Measurements from ENCODE around the gene ATP5PD.
"Not testable (repeated sequence)": the region's sequence is repeated elsewhere in the genome, so short reads cannot be mapped to it uniquely, and the experiment has no call there.

The ATP5PD gene

DNA sequence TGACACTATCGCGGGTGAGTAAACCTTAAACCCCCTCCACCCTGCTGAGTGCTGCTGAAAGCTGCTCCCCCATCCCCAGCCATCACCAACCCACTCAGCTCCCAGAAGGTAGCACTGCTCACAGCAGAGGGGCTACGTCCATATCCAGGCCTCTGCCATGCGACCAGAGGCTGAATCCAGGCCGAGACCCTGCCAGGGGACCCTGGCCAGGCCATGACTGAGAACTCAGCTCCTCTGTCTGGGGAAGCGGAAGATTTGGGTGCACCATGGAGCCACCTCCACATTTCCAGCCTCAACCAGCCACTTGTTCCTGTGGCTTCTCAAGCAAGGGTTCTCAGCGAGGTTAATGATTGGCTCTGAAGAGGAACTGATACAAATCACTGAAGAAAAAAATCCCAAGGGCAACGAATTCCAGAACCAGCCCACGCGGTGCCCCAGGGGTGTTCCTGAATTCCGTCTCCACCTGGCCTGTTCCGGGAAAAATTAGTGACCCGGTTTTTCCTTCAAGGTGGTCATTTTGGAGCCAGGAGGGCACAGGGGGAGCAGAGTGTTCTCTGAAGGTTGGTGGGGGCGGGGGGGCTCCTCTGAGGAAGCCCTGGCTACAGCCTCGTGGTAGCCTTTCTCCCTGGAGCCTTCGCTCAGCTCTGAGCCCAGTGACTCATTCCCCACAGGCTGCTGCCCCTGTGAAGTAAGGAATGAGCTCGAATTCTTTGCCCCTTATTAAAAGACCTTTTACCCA lies 31.7 kb upstream of the ATP5PD start:
- peak overlapping the region in 1 of 7 experiments; percentile 36 for H3K4me3 ChIP-seq
- H3K27ac ChIP-seq = peak overlapping the region in 11 of 21 experiments; percentile 7 to 81 (median 75)

DNA sequence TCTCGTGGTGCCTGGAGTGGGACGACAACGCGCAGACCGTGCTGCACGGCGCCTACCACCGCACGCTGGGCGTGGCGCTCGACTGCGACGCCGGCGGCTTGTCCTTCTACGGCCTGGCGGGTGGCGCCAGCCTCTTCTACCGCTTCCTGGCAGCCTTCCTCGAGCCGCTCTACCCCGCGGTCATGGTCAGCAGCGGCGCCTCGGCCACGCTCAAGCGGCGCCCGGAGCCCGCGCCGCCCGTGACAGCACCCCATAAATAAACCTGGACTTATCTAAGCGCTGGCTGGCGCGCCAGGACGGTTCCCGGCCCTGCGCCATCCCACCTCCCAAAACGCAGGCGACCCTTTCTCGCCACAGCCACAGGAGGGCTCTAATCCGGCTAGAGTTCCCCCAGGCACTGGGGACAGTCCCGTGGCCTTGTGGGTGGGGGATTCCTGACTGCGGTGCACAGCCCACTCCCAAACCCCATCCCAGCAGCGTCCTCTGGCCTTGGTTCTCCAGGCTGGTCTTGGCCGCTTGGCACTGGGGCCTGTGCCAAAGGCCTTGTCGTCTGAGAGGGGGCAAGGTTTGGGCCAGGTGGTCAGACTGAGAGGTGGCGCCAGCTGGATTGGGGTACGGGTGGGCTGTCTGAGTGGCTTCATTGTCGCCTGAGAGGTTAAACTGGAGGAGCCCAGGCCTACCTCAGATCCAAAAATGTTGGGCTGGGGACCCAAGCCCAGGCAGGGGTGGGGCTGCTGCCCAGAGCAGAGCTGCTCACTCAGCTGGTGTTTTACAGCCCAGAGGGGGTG lies 30.9 kb upstream of the ATP5PD start:
- peak overlapping the region; percentile 5 to 36 (median 29) for H3K4me3 ChIP-seq
- H3K27ac ChIP-seq = peak overlapping the region in 18 of 21 experiments; percentile 8 to 81 (median 60)

DNA sequence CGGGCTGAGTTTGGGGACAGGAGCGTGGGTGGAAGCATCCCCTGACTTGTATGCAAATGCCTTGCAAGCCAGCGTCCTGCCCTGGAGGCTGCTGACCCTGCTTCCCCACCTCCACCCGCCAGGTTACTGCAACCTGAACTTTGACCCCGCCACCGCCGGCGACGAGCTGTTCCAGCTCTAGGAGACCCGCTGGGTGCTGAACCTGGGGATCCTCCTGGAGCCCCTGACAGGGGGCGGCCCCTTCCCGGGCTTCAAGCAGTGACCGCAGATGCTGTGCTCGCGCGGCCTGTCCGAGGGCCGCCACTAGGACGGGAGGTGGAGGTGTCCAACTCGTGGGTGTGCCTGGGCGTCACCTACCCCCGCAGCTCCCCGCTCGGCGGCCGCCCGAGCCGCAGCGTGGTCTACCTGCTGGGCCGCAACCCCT lies 30.3 kb upstream of the ATP5PD start:
- Histone ChIP-seq H3K4me3 (peak overlapping the region; percentile 5 to 36 (median 29)), H3K27ac (peak overlapping the region in 15 of 21 experiments; percentile 8 to 81 (median 67))

DNA sequence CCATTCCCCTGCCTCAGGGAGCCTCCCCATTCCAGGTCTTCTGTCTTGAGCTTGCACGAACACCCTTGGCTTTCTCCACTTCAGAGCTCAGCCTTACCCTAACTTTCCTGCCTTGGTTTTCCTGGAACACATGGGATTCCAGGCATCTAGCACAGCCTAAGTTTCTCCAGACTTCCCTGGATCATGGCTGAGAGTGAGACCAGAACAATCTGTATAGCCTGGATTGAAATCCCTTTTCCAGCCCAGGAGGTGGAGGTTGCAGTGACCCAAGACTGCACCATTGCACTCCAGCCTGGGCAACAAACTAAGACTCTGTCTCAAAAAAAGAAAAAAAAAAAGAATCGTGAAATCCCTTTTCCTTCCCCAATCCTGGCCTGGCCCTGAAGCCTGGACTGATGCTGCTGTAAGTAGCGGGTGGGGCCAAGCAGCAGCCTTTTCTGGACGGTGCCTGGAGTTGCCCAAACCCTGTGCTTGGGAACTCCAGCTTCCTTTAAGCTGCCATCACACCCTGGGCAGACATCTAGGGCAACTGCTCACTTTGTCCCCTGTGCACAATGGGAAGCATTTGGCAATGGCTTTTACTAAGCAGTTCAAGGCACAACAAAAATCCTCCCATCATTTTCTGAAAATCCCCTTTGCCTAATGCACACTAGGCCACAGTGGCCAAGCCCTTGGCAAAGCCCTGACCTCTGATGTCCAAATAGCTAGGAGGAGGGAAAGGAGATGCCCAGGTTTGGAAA lies 29.0 kb upstream of the ATP5PD start:
- Histone ChIP-seq H3K4me3 (no peak overlapping the region), H3K27ac (no peak overlapping the region)

DNA sequence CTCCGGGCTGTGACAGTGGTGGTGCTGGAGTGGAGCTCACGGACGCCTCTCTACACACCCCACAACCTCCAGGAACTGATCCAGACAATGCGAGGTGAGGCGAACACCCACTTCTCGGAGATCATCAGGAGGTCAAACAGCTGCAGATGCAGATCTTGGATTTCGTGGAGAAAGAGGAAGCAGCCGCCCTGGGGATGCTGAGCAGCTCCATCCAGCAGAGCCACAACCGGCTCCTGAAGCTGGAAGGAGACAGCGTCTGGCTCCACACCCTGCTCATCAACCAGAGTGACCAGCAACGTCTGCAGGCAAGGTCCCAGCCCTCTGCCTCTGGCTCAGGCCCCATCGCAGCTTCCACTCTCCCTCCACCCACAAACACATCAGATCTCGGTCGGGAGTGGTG lies 27.8 kb upstream of the ATP5PD start:
- H3K4me3 ChIP-seq = no peak overlapping the region
- H3K27ac ChIP-seq = no peak overlapping the region

DNA sequence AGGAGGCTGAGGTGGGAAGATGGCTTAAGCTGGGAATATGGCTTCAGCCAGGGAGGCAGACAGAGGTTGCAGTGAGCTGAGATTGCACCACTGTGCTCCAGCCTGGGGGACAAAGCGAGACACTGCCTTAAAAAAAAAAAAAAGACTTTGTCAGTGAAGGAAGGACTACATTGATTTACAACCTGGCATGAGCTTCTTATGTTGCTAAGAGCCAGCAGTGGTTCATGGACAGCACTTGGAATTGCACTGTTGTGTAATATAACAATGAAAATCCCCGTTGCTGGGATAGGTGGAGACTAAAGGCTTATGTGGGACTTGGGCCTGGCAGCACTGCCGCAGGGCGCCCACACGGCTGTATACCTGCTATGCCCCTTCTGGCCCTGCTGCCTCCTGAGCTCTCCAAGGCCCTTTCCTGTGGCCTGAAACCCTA lies 26.9 kb upstream of the ATP5PD start:
- Histone ChIP-seq H3K27ac (peak overlapping the region in 2 of 21 experiments; percentile 4 to 24), H3K4me3 (no peak overlapping the region)

DNA sequence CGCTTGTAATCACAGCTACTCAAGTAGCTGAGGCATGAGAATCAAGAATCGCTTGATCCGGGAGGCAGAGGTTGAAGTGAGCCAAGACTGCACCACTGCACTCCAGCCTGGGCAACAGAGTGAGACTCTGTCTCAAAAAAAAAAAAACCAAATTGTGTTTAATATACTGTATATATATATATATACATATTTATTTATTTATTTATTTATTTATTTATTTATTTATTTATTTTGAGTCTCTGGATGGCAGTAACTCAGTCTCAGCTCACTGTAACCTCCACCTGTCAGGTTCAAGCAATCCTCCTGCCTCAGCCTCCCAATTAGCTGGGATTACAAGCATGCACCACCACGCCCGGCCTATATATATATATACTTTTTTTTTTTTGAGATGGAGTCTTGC lies 26.1 kb upstream of the ATP5PD start:
- H3K27ac ChIP-seq = not testable (repeated sequence)

DNA sequence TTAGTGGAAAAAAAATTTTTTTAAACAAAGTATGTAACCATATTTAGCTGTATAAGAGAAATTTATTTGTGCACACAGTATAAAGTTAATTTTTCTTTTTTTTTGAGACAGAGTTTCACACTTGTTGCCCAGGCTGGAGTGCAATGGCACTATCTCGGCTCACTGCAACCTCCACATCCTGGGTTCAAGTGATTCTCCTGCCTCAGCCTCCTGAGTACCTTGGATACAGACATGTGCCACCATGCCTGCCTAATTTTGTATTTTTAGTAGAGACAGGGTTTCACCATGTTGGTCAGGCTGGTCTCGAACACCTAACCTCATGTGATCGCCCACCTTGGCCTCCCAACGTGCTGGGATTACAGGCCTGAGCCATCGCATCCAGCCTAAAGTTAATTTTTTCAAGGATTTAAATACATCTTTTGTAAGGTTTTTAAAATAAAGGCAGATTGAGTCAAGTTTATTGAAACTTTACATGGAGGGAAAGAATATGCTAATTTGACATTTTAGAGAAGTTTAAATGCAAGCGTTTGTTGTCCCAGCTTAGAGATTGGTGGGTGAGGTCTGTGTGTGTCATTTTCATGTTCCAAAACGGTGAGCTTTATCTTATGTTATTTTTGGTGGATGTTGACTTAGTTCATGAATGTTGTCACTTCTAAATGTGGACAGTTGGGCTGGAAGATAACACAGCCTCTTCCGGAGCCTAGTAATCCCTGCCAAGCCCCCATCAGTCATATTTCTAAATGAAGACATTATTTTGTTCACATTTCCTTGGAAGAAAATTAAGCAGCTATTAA lies 24.9 kb upstream of the ATP5PD start:
- not testable (repeated sequence) for H3K27ac ChIP-seq, H3K4me3 ChIP-seq

More for the DNA sequence above, 26.1 kb upstream of the ATP5PD start:
- not testable (repeated sequence) for H3K4me3 ChIP-seq

DNA sequence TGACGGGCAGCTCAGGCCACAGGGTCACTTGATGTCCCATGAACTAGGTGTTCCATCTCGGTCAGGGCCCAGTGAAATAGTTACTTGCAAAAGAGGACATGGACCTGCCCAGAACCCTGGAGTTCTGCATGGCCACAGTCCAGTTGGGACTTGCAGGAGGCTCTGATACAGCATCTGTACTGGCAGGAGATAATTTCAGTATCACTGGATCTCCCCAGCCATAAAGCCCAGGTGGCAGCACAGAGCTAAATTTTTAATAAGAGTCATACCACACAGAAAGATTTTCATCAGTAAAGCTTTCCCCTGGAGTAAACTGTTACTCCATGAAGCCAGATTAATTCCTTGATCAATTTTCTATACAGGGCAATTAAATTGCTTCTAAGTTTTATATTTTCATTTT lies 23.0 kb upstream of the ATP5PD start:
- Histone ChIP-seq H3K27ac (no peak overlapping the region), H3K4me3 (no peak overlapping the region)

DNA sequence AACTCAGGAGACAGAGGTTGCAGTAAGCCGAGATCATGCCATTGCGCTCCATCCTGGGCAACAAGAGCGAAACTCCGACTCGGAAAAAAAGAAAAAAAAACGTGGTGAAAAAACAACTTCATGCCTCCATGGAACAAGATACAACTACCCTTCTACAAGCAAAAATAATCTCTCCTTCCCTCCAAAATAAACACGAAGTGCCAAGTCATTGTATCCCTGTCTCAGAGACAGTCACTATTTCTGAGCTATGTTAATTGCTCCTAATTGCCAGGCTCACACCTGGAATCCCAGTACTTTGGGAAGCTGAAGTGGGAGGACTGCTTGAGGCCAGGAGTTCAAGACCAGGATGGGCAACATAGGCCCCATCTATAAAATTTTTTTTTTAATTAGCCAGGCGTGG lies 22.0 kb upstream of the ATP5PD start:
- Histone ChIP-seq H3K27ac (no peak overlapping the region), H3K4me3 (no peak overlapping the region)

DNA sequence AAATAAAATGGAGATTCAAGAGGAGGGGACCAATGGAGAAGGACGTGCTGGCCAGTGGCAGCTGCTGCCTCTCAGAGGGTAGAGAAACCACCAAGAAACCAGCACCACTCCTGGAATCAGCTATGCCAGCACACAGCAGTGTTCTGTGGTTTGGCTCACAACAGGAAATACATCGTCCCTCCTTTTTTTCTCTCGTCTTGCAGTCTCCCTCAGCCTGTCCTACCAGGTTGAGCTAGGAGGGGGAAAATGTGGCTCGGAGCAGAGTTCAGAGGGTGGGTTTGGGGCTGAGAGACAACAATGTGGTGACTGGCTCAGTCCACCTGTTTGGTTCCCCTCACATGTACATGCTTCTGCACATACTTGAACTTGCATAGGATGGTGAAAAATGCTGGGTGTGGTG lies 21.1 kb upstream of the ATP5PD start:
- Histone ChIP-seq H3K4me3 (no peak overlapping the region), H3K27ac (peak overlapping the region in 3 of 21 experiments; percentile 10 to 50 (median 21))

DNA sequence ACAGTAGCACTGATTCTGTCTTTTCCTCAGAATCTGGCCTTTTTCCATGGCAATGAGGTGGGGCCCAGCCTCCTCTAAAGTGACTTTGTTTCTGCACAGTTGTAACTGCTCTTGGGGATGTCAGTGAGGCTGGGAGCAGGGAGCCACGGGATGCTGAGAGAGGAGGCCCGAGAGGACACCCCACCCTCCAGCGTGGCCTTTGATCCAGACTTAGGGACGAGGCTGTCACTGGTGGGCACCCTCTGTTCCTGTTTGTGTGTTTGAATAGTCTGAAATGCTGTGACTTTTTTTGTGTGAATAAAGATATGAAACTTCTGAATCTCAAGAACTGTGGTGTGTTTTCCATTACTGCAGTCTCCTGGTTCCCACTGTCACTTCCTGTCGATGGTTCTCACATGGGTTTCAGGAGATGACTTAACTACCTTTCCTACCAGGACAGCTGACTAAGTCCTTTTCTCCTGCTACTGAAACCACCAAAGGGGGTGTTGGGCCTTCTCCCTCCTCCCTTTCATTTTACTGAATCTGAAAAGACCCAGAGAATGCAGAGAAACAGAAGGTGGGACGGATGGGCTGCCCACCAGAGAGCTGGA lies 18.9 kb upstream of the ATP5PD start:
- Histone ChIP-seq H3K4me3 (no peak overlapping the region), H3K27ac (peak overlapping the region in 2 of 21 experiments; percentile 12 to 38)

DNA sequence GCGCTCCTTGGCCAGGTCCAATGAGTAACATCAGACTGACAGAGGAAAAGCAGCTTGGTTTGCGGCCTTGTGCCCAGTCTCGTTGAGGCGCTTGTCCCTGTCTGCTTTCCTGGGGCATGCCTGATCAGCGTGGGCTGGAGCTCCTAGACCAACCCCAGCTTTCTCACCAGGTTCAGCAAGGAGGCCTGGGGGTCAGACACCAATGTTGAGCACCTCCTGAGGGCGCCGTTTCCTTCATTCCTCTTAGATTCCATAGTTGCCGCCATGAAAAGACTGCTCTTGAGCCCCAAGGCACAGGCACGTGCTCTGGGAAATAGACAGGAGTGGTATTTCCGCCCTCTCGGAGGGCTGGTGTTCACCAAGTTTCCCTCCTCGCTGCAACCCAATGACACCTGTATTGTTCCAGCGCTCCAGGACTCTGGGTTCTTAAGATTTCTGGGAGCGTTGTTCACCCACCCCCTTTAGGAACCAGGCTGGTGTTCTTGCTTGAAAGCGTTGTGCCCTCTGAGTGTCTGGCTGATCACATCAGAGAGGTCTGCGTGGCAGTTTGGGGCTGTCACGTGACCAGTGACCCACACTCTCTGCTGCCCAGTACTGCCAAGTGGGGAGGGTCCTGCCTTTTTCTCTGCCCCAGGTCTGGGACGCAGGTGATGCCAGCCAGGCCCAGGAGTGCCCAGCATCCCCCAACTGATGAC lies 18.2 kb upstream of the ATP5PD start:
- peak overlapping the region in 1 of 21 experiments; percentile 38 for H3K27ac ChIP-seq
- no peak overlapping the region for H3K4me3 ChIP-seq

DNA sequence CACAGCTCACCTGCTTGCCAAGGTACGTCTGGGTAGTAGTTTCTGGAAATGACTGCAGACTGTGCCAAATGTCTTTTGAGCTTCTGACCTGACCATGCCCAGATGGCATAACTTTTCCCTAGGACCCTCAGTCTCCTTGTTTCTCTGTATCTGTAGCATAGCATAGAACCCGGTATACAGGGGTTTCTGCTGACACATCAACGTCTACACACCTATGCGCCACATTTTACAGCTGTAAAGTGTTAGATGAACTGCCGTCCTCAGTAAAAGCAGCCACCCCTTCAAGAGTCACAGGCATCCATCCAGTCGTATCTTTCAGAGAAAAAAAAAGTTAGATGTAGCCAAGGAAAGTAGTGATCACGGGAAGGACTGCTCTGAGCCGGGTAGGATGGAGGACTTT lies 17.7 kb upstream of the ATP5PD start:
- no peak overlapping the region for H3K27ac ChIP-seq
- no peak overlapping the region for H3K4me3 ChIP-seq

DNA sequence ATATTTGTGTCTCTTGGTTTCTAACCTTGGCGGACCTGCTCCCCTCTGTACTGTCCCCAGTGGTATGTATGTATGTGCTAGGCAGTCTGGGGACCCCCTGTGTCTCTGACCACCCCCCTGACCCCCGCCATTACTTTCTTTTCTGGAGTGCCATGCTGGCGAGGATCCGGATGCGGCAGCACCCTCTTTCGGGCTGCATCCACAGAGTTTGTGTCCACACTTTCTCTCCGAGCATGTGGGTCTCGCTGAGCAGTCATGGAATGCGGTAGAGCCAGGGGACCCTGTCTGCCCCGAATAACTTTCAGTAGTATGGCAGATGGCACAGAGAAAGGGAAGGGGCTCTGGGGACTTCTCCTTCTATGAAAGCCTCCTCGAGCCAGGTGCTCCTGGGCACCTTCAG lies 17.3 kb upstream of the ATP5PD start:
- H3K4me3 ChIP-seq = no peak overlapping the region

DNA sequence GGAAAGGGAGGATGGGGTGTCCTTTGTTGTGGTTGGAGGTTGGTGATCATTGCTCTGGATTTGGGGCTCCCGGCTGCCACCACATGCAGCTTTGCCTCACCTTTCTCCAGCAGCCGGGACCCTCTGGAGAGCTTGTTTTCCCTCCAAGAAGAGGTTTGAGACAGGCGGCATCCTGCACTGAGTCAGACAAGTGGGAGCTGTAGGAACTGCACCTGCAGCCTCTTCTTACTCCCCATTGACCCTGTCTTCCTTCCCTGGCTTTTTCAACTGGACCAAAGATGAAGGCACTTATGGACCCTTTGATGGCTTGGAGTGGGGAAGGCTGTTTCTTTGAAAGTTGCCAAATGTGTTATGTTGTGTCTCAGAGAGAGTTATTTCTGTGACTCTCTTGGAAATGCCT lies 16.9 kb upstream of the ATP5PD start:
- no peak overlapping the region for H3K4me3 ChIP-seq
- H3K27ac ChIP-seq = no peak overlapping the region

More for the DNA sequence above, 17.3 kb upstream of the ATP5PD start:
- no peak overlapping the region for H3K27ac ChIP-seq

DNA sequence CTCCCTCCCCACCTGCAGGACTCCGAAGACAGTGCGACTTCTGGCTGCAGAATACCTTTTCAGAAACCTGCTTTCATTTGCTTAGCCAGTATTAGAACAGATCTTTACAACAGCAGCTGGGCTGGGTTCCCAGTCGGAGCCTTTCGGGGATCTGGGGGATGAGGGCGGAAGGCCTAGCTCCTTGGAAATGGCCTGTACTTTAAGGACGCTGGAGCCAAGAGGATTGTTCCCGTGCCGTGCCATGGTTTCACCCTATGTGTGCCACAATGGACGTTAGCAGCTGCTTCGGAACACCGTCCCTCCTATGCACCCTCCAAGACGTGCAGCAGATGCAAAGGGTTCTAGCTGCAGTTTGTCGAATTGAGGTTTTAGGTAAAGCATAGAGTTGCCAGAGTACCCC lies 16.4 kb upstream of the ATP5PD start:
- Histone ChIP-seq H3K27ac (no peak overlapping the region), H3K4me3 (no peak overlapping the region)

DNA sequence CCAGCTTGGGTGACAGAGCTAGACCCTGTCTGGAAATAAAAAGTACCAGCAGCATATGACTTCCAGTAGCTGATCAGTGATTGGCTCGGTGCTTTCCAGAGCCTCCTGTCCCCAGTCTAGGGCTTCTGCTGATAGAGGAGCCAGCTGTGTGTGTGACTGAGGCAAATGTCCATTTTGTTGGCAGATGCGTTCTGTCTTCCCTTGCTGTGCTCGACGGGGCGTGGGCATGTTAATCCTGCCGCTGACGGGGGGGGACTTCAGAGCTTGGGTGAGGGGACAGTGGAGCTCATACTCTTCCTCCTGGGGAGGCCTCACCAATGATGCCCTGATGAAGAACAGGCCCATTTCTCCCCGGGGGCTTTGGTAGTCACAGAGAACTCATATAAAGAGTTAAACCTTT lies 14.8 kb upstream of the ATP5PD start:
- Histone ChIP-seq H3K4me3 (no peak overlapping the region), H3K27ac (no peak overlapping the region)

DNA sequence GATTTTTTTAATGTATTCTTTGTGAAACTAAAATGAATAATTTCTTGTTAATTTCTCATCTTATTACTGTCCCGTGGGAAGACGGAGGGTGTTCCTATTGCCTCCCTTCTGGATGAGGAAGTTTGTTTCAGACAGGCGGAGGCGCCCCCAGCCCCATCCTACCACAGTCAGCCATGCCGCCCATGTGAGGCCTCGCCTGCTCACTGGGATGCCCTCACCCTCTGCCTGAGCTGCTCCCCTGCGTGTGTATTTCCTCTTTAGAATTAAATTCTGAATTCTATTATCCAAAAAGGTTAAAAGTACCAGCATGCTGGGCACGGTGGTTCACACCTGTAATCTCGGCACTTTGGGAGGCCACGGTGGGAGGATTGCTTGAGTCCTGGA lies 14.3 kb upstream of the ATP5PD start:
- H3K27ac ChIP-seq = peak overlapping the region in 2 of 21 experiments; percentile 30 to 51
- H3K4me3 ChIP-seq = no peak overlapping the region
